NCI-H82 treated with DMSO at 0.1 percent for 48 hours (cell line): ENCODE data around the gene MAN2B1.
"Not testable (repeated sequence)": the region's sequence is repeated elsewhere in the genome, so short reads cannot be mapped to it uniquely, and the experiment has no call there.

ENCODE experiments used
- DNase-seq: peaks from one replicate; lab custom pipeline; 2025; ENCODE audit not compliant: unreplicated experiment; lab: John Stamatoyannopoulos, UW

Gene MAN2B1

GRCh38 chr19:12623361-12624031 is 43.0 kb downstream of the MAN2B1 start:
- no peak for DNase-seq

GRCh38 chr19:12621253-12622024 is 45.1 kb downstream of the MAN2B1 start:
- not testable (repeated sequence) for DNase-seq

- no peak for DNase-seq
These were observed 48.9 kb downstream of the MAN2B1 start for GRCh38 chr19:12617646-12618045.

GRCh38 chr19:12611361-12611699 is 55.2 kb downstream of the MAN2B1 start:
- peak; percentile 71 for DNase-seq

GRCh38 chr19:12610540-12611360 is 55.8 kb downstream of the MAN2B1 start, which contains the start of the genes ZNF490 and ZNF791:
Gene ZNF490, minus strand, starts transcription at chr19:12610813. Its CDS starts 133 bp downstream, at chr19:12610680.
Gene ZNF791, plus strand, starts transcription at chr19:12610920. Its CDS starts 160 bp downstream, at chr19:12611080.
- DNase-seq: peak; percentile 99

- no peak for DNase-seq
These were observed 58.9 kb downstream of the MAN2B1 start for GRCh38 chr19:12607631-12608030.

GRCh38 chr19:12606796-12607195 is 59.7 kb downstream of the MAN2B1 start:
- DNase-seq: no peak

- no peak for DNase-seq
These were observed 62.8 kb downstream of the MAN2B1 start for GRCh38 chr19:12603714-12604113.

- DNase-seq: no peak
These were observed 68.9 kb downstream of the MAN2B1 start for GRCh38 chr19:12597594-12597993.

- no peak for DNase-seq
These were observed 69.5 kb downstream of the MAN2B1 start for GRCh38 chr19:12596927-12597548.
